GM12878 (cell line): ENCODE results near the gene CEACAM5. TPM values are rescaled to one million over a fixed set of nuclear protein-coding genes. Genes with fewer than 3 reads are reported as not detected.

Experiments
- ATAC-seq: fragments of 200-7000 bp; cut with Tn5 transposase; 3 replicates; pipeline ENCODE4 v1.9.1; 2020; ENCODE audit warnings: mild to moderate bottlenecking, moderate library complexity
- BruUV-seq: library from RNA; stranded (reverse); fragments of 400-500 nt; replicated peaks from 2 replicates; lab custom pipeline; 2021; lab: Mats Ljungman, UMichigan
- CTCF ChIA-PET: fragments of 300-600 bp; sonication (Branson Sonifier 250); formaldehyde crosslinking; extraction: SDS; loops from one replicate; lab custom pipeline; 2021; ENCODE audit warnings: inconsistent platforms; lab: Yijun Ruan, JAX
- POLR2A ChIA-PET: fragments of 350-600 bp; formaldehyde crosslinking; extraction: SDS; loops from one replicate; lab custom pipeline; 2021; ENCODE audit warnings: inconsistent platforms; lab: Charles Lee
- RAD21 ChIA-PET: fragments of 300-600 bp; sonication (Branson Sonifier 250); formaldehyde crosslinking; loops from one replicate; lab custom pipeline; 2023; ENCODE audit warnings: antibody characterized with exemption; ENCODE audit not compliant: unreplicated experiment; lab: Charles Lee
- SMC1A ChIA-PET: fragments of 300-600 bp; sonication (Branson Sonifier 250); formaldehyde crosslinking; loops from one replicate; lab custom pipeline; 2023; ENCODE audit not compliant: unreplicated experiment, uncharacterized antibody; lab: Charles Lee
- DNase-seq: peaks from one replicate; pipeline ENCODE4 v3.0.0-alpha.2; 2011; ENCODE audit warnings: low read depth, low spot score
- FAIRE-seq: peaks from 3 replicates; lab custom pipeline; 2011; peaks lifted over from hg19 to GRCh38; lab: Jason Lieb, UNC
- H2AFZ ChIP-seq: 2 replicates; pipeline ENCODE4 v1.6.0; 2011; ENCODE audit warnings: low read depth, low read length, control low read depth; ENCODE audit not compliant: control insufficient read depth
- H3K27ac ChIP-seq: 2 replicates; pipeline ENCODE4 v1.5.1; 2011; ENCODE audit warnings: control low read depth; ENCODE audit not compliant: control insufficient read depth, insufficient read depth
- H3K27me3 ChIP-seq, 2 experiments: replicated peaks in 1 of 2; 2 replicates each; pipeline versions ENCODE4 v1.6.0 to v1.6.1; 2011; ENCODE audit warnings: low read length in 1 of 2; ENCODE audit not compliant: control insufficient read depth in 2 of 2, insufficient read depth in 2 of 2
- H3K36me3 ChIP-seq, 2 experiments: 2 replicates each; pipeline ENCODE4 v1.5.1; 2011; ENCODE audit warnings: low read length in 1 of 2; ENCODE audit not compliant: control insufficient read depth in 2 of 2, insufficient read depth in 2 of 2
- H3K4me1 ChIP-seq: 2 replicates; pipeline ENCODE4 v1.6.1; 2011; ENCODE audit warnings: mild to moderate bottlenecking, low read length, moderate library complexity, mixed read lengths; ENCODE audit not compliant: control insufficient read depth, insufficient read depth
- H3K4me2 ChIP-seq: 2 replicates; pipeline ENCODE4 v1.6.0; 2011; ENCODE audit warnings: control low read depth; ENCODE audit not compliant: control insufficient read depth, insufficient read depth
- H3K4me3 ChIP-seq: fragments of 200-600 bp; sonication (generic); 2 replicates; pipeline ENCODE4 v1.5.1; 2016
- H3K79me2 ChIP-seq: 2 replicates; pipeline ENCODE4 v1.6.0; 2011; ENCODE audit warnings: low read length; ENCODE audit not compliant: control insufficient read depth, insufficient read depth
- H3K9ac ChIP-seq: 2 replicates; pipeline ENCODE4 v1.8.0; 2011; ENCODE audit warnings: low read length, control low read depth, mixed read lengths; ENCODE audit not compliant: control insufficient read depth, insufficient read depth
- H3K9me3 ChIP-seq: replicated peaks from 3 replicates; pipeline ENCODE4 v1.5.1; 2011; ENCODE audit warnings: mild to moderate bottlenecking, low read length; ENCODE audit not compliant: control insufficient read depth, insufficient read depth
- H4K20me1 ChIP-seq: 2 replicates; pipeline ENCODE4 v1.6.0; 2011; ENCODE audit not compliant: control insufficient read depth, insufficient read depth
- KDM1A ChIP-seq: fragments of 200-600 bp; sonication (generic); IDR thresholded peaks from 2 replicates; pipeline ENCODE4 v1.6.1; 2016; ENCODE audit warnings: borderline replicate concordance
- MEF2B ChIP-seq: fragments of 450-650 bp; IDR thresholded peaks from 2 replicates; pipeline ENCODE4 v1.6.1; 2018; ENCODE audit warnings: mild to moderate bottlenecking, moderate library complexity; ENCODE audit not compliant: partially characterized antibody, poor library complexity, severe bottlenecking
- NR2F1 ChIP-seq: fragments of 450-650 bp; conservative IDR thresholded peaks from 2 replicates; pipeline ENCODE4 v1.6.1; 2017; ENCODE audit warnings: mild to moderate bottlenecking
- NRF1 ChIP-seq: conservative IDR thresholded peaks from 2 replicates; pipeline ENCODE4 v1.6.1; 2011; ENCODE audit warnings: mild to moderate bottlenecking, low read depth, low read length, improper control_type of control experiment
- RAD21 ChIP-seq: IDR thresholded peaks from 2 replicates; pipeline ENCODE4 v1.6.1; 2011; ENCODE audit warnings: mild to moderate bottlenecking, low read depth, low read length, moderate library complexity; ENCODE audit not compliant: insufficient read depth
- RCOR1 ChIP-seq: conservative IDR thresholded peaks from 2 replicates; pipeline ENCODE4 v1.6.1; 2012; ENCODE audit warnings: low read depth, low read length, improper control_type of control experiment
- SMAD1 ChIP-seq: fragments of 450-650 bp; IDR thresholded peaks from 2 replicates; pipeline ENCODE4 v1.6.1; 2018; ENCODE audit warnings: mild to moderate bottlenecking, low read depth; ENCODE audit not compliant: partially characterized antibody
- WGBS: methylation state at CpG from one replicate; pipeline ENCODE4 v1.1.6; 2016; ENCODE audit warnings: low lambda C conversion rate; ENCODE audit not compliant: insufficient replicate concordance, insufficient coverage; ENCODE audit errors: missing lambda C conversion rate; 5-methylcytosine and 5-hydroxymethylcytosine counted together
- in situ Hi-C: fragments of 300-500 bp; cut with MboI; formaldehyde crosslinking; loops from 9 replicates; pipeline ENCODE4 v1.14.3; 2018; ENCODE audit warnings: mixed read lengths
- intact Hi-C: fragments of 100-400 bp; cut with micrococcal nuclease; formaldehyde crosslinking; loops from one replicate; pipeline ENCODE4 v1.14.2; 2022; ENCODE audit not compliant: unreplicated experiment
- polyA plus RNA-seq, 11 experiments: library from polyadenylated mRNA; depleted of rRNA in 4 of 11; unstranded in 6 of 11; stranded (reverse) in 5 of 11; fragments of >200 nt; fragmentation: Nextera tagmentation in 4 of 11; fragmentation: Illumina TruSeq in 1 of 11; extraction: Ambion mirVana in 4 of 11; extraction: Trizol in 1 of 11; gene quantifications; 1 replicate in 1 of 11; 2 replicates in 10 of 11; pipeline versions ENCODE4 v1.2.1 to v1.2.3, GENCODE V29; 2011 to 2016; ENCODE audit warnings: inconsistent platforms in 2 of 11, missing spikeins in 2 of 11, low read depth in 1 of 11
- total RNA-seq, 4 experiments: library from RNA; depleted of rRNA in 3 of 4; stranded (reverse); fragments of >200 nt in 3 of 4; fragmentation: Illumina TruSeq in 1 of 4; extraction: Trizol in 1 of 4; gene quantifications; 2 replicates each; pipeline versions ENCODE4 v1.2.1 to v1.2.3, GENCODE V29; 2013 to 2021
- TF ChIP-seq, protein P1 (sequence below): fragments of 450-650 bp; IDR thresholded peaks from 2 replicates; pipeline ENCODE4 v1.6.1; 2018; ENCODE audit warnings: mild to moderate bottlenecking, low read depth, moderate library complexity; ENCODE audit not compliant: partially characterized antibody
- TF ChIP-seq, protein P2 (sequence below): fragments of 450-650 bp; IDR thresholded peaks from 2 replicates; pipeline ENCODE4 v1.6.1; 2017; ENCODE audit warnings: antibody characterized with exemption, mild to moderate bottlenecking, moderate library complexity

CEACAM5 gene
- total and polyA plus RNA-seq, 10 of the 15 experiments (the other 5 are each of a cell fraction or from before 2014, with no cell fraction given): 0.38 TPM; not detected in 9

DNA sequence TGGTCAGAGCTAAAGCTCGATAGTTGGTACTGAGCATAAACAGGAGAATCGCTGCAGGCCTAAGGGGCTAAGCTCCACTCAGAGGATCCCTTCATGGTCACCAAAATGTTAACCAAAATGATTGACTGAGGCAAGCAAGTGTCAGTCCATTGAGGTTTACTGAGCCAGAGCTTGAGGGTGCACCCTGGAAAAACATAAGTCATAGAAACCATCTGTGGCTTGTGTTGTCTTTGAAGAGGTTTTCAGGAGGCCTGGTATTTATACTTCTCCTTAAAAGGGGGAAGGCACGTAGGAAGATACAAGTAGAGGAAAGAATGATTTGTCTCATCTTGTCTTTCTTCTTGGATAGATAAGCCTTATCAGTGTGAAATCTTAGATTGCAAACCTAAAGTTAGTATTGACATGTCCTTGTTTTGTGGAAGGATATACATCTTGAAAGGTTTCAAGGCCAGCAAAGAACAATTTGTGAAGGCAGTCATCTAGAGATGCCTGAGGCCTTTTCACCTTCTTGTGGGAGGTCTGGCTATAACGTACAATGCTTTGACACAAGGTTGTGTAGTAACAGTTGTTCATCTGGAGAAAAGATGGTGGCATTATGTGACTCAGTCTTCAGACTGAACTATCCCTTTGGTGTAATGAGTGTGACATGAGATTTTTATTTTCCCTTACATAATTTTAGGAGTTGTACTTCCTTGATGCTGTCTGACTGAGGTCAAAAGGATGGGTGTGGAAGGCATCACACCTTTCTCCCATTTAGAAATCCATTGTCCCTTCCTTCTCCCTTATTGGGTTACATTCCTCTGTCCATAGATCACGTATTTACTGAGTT is 32.2 kb downstream of the CEACAM5 start:
- Histone ChIP-seq H3K27me3 (no peaks in the 10 kb centered on the region; a peak in 1 of 4 replicates), H3K9me3 (no peaks in the 10 kb centered on the region), H3K79me2 (no peaks in the 10 kb centered on the region)
- TF ChIP-seq, protein P1, sequence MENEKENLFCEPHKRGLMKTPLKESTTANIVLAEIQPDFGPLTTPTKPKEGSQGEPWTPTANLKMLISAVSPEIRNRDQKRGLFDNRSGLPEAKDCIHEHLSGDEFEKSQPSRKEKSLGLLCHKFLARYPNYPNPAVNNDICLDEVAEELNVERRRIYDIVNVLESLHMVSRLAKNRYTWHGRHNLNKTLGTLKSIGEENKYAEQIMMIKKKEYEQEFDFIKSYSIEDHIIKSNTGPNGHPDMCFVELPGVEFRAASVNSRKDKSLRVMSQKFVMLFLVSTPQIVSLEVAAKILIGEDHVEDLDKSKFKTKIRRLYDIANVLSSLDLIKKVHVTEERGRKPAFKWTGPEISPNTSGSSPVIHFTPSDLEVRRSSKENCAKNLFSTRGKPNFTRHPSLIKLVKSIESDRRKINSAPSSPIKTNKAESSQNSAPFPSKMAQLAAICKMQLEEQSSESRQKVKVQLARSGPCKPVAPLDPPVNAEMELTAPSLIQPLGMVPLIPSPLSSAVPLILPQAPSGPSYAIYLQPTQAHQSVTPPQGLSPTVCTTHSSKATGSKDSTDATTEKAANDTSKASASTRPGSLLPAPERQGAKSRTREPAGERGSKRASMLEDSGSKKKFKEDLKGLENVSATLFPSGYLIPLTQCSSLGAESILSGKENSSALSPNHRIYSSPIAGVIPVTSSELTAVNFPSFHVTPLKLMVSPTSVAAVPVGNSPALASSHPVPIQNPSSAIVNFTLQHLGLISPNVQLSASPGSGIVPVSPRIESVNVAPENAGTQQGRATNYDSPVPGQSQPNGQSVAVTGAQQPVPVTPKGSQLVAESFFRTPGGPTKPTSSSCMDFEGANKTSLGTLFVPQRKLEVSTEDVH: no peak
- TF ChIP-seq MEF2B: no peak
- no peak for TF ChIP-seq NR2F1
- no peak for TF ChIP-seq RCOR1
- TF ChIP-seq SMAD1: no peak
- TF ChIP-seq NRF1: no peak
- TF ChIP-seq, protein P2, sequence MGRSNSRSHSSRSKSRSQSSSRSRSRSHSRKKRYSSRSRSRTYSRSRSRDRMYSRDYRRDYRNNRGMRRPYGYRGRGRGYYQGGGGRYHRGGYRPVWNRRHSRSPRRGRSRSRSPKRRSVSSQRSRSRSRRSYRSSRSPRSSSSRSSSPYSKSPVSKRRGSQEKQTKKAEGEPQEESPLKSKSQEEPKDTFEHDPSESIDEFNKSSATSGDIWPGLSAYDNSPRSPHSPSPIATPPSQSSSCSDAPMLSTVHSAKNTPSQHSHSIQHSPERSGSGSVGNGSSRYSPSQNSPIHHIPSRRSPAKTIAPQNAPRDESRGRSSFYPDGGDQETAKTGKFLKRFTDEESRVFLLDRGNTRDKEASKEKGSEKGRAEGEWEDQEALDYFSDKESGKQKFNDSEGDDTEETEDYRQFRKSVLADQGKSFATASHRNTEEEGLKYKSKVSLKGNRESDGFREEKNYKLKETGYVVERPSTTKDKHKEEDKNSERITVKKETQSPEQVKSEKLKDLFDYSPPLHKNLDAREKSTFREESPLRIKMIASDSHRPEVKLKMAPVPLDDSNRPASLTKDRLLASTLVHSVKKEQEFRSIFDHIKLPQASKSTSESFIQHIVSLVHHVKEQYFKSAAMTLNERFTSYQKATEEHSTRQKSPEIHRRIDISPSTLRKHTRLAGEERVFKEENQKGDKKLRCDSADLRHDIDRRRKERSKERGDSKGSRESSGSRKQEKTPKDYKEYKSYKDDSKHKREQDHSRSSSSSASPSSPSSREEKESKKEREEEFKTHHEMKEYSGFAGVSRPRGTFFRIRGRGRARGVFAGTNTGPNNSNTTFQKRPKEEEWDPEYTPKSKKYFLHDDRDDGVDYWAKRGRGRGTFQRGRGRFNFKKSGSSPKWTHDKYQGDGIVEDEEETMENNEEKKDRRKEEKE: no peak
- no peak for TF ChIP-seq KDM1A
- no peak for TF ChIP-seq RAD21
- TF ChIP-seq, all 136 proteins: peak for 0
- SMC1A ChIA-PET: no interaction called here
- no peaks in the 10 kb centered on the region for H4K20me1 ChIP-seq
- no peak for ATAC-seq
- no peak overlapping the region for H2AFZ ChIP-seq
- H3K27ac ChIP-seq: no peak overlapping the region
- in situ Hi-C loops: no loop called here
- FAIRE-seq: no peak
- no peak overlapping the region for H3K4me2 ChIP-seq
- DNase-seq: no peak
- intact Hi-C loops: no loop called here
- H3K36me3 ChIP-seq: no peaks in the 10 kb centered on the region
- RAD21 ChIA-PET: interaction anchor here (0.6 kb wide), 1 partner anchor 12 kb away, joined by 3 read pairs; no protein-coding TSS in a partner anchor
- no peaks in the 10 kb centered on the region for H3K4me1 ChIP-seq
- H3K9ac ChIP-seq: no peak overlapping the region
- WGBS: 11% methylated on average over 5 of the region's 5 CpGs
- no peak overlapping the region for H3K4me3 ChIP-seq
- POLR2A ChIA-PET: no interaction called here
- BruUV-seq: no TSS peak
- CTCF ChIA-PET: interaction anchor here (1.0 to 2.3 kb wide), 4 partner anchors 8 to 80 kb away, joined by 3 to 17 read pairs (median 3); no protein-coding TSS in a partner anchor
